Loucy (cell line): Measurements from ENCODE around the gene MBTD1.

Experiments
- EZH2phosphoT487 ChIP-seq: fragments of 200-600 bp; IDR thresholded peaks from 2 replicates; pipeline ENCODE4 v1.6.1; 2018; ENCODE audit warnings: antibody characterized with exemption, mild to moderate bottlenecking, moderate library complexity, borderline replicate concordance
- TF ChIP-seq, protein P1 (sequence below): fragments of 200-600 bp; sonication (generic); conservative IDR thresholded peaks from 2 replicates; pipeline ENCODE4 v1.5.1; 2014; ENCODE audit warnings: mild to moderate bottlenecking, antibody characterized with exemption, low read length

DNA sequence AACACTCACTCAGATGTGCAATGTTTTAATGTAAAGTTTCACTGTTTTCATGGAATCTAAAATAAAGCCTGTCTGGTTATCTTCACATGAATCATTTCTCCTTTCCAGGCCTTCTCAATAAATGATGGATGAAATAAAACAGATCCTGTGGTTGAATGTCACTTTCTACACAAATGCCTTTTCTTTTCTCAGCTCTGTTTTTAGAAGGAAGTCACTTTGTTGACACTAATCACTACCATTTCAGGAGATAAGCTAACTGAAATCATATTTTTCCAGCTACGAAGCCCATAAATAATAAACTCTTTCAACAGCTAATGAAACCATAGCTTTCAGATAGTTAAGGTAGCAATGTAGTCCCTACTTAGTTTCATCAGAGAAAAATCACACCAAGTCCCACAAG is 75.7 kb downstream of the MBTD1 start:
- TF ChIP-seq, protein P1, sequence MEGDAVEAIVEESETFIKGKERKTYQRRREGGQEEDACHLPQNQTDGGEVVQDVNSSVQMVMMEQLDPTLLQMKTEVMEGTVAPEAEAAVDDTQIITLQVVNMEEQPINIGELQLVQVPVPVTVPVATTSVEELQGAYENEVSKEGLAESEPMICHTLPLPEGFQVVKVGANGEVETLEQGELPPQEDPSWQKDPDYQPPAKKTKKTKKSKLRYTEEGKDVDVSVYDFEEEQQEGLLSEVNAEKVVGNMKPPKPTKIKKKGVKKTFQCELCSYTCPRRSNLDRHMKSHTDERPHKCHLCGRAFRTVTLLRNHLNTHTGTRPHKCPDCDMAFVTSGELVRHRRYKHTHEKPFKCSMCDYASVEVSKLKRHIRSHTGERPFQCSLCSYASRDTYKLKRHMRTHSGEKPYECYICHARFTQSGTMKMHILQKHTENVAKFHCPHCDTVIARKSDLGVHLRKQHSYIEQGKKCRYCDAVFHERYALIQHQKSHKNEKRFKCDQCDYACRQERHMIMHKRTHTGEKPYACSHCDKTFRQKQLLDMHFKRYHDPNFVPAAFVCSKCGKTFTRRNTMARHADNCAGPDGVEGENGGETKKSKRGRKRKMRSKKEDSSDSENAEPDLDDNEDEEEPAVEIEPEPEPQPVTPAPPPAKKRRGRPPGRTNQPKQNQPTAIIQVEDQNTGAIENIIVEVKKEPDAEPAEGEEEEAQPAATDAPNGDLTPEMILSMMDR: no peak
- TF ChIP-seq EZH2phosphoT487: no peak
